Measurements from ENCODE around the gene PTPRM.

PTPRM gene

GRCh38 chr18:7764405-7764804 lies 197.3 kb downstream of the PTPRM start:
- no peak for DNase-seq

DNA sequence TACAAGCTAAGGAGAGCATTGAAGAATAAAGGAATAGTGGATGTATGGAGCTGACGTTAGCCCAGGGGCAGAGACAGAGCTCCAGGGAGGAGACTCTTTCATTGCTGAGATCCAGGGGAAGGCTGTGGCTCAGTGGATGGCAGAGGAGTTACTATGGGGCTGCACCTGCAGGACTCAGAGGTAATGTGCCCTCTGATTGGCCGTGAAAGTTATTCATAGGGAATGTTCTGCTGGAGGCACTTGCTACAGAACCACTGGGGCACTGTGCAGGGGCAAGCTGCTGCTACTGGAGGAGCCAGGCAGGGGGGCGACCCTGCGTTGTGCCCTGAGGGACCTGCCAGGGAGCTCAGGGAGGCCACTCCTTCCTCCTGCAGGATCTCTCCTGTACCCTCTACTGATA lies 199.2 kb downstream of the PTPRM start:
- no peak for DNase-seq

DNA sequence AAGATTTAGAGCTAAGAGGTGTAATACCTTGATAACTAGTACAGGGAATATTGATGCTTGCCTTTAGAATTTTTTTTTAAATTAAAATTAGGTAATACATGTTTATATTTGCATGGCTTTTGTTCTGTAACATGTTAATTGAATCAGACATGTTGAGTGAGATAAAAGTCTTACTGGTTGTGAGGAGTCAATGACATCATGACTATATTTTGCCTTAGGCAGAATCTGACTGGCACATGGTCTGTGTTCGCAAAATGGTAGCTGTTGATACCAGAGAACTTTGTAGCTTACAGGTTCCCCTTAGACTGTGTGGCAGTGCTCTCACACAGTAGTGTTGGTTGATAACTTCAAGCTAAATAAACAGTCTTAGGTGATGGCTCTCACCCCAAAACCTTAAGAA lies 199.7 kb downstream of the PTPRM start:
- DNase-seq = no peak

DNA sequence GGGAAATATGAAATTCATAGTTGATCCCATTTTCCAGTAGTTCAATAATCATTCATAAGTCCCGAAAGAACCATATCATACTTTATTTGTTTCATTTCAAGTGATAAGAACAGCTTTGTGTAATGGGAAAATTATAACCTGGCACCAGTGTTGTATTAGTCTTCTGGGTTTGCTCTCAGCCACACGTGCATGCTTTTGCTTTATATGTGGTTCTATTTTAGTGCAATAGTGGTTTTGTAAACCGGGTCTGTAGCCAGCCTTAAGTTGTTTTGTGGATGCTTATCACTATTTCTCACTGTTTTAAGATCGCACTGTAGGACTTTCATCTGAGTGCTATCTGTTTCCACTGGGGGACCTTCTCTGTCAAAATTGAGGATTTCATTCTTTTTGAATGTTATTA lies 203.8 kb downstream of the PTPRM start:
- DNase-seq = no peak

- no peak for DNase-seq
Observed at GRCh38 chr18:7772510-7772888, 205.4 kb downstream of the PTPRM start.

GRCh38 chr18:7772951-7773350 lies 205.8 kb downstream of the PTPRM start:
- no peak for DNase-seq

DNA sequence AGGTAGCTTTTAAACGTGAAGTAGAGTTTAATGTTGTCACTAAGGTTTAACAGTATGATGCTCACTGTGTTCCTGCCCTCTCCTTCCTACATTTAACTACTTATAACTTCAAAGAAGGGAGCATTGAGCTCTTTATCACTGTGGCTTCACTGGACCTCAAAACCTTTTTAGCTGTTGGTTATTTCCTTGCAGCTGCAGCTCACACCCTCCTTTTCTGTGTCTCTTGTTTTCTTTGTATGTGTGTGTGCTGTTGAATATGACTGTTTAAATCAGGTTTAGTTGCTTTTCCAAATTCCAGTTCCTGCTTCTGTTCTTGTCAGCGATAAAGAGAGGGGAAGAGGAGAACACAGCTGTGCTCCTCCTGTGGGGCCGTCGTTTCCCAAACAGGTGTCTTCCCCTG lies 208.0 kb downstream of the PTPRM start:
- no peak for DNase-seq

DNA sequence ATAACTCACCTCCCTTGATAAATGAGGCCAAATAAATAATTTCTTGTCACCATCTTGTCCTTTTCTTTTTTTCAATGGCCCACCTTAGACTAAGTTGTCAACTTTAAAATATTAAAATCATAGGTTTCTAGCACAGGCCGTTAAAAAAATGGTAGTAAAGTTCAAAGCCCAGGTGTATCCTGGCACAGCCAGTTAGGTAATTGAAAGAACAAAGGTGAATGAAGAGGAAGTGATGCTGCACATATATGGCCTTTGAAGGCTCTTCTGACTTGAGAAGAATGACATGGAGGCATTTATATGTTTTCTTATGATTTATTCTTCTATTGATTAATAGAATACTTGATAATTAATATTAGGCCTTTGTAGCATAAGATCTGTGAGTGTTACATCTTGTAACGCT lies 208.7 kb downstream of the PTPRM start:
- no peak for DNase-seq

GRCh38 chr18:7778181-7778580 lies 211.1 kb downstream of the PTPRM start:
- no peak for DNase-seq

GRCh38 chr18:7779211-7779610 lies 212.1 kb downstream of the PTPRM start:
- DNase-seq = no peak

GRCh38 chr18:7784171-7784570 lies 217.1 kb downstream of the PTPRM start:
- DNase-seq = no peak

- no peak for DNase-seq
Observed at GRCh38 chr18:7786569-7786968, 219.5 kb downstream of the PTPRM start.

DNA sequence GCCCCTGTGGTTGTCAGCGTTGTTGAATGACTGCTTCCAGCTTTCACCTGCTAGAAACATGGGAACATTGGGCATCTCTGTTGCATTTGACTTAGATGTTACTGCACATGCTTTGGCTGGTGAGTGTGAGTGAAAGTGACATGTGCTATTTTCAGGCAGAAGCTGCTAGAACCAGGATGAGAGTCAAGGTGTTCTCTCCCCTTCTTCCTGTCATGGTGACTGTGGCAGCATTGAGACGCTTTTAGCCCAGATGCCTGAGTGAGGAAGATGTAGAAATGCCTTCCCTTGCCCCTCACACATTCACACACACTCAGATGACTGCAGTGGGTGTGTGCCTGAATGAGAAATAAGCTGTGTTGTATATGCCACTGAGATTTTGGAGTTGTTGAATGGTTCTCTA lies 220.2 kb downstream of the PTPRM start:
- no peak for DNase-seq

DNA sequence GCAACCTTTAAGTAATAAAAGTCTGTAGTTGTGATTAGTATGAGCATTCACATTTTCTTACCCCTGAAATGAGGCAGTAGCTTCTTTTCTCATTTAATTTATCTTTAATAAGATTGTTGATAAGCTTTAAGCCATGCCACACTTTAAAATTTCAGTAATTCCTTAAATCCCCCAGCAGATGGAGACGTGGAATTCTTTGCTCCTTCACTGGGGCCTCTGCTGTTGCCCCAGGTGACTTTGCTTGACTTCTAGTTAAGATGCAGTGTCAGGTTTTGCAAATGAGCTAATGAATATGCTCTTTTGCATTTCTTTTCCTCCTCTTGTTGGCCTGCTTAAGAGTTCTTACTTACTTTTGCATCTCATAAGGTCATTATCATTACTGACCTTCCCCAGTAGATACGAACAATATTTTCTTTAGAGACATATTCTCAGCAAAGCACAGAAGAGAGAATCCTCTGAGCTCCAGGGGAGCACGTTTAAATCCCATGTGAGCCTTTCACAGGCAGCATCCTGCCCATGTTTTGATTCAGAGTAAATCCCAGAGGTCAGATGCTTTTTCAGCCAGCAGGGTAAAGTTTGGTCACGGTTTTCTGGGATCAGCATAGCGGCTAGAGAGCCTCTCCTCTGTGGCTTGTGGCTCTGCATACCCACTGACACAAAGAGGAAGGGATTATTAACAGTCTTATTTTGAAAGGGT lies 222.9 kb downstream of the PTPRM start:
- no peak for DNase-seq

DNA sequence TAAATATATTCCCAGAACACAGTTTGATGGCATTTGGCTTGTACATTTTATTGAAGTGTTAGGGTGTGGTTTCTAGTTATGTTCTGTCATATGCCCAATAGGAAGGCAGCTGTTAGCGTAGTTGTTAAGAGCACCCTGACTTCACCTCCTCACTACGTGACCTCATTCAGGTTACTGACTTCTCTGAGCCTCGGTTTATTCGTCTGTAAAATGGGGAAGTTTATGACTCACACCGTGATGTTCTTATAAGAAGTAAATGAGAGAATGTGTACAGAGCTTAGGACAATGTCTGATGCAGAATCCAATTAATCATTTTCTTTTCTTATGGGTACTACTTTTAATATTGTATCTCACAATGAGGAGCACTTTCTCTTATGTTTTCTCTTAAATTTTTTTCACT lies 226.0 kb downstream of the PTPRM start:
- no peak for DNase-seq

DNA sequence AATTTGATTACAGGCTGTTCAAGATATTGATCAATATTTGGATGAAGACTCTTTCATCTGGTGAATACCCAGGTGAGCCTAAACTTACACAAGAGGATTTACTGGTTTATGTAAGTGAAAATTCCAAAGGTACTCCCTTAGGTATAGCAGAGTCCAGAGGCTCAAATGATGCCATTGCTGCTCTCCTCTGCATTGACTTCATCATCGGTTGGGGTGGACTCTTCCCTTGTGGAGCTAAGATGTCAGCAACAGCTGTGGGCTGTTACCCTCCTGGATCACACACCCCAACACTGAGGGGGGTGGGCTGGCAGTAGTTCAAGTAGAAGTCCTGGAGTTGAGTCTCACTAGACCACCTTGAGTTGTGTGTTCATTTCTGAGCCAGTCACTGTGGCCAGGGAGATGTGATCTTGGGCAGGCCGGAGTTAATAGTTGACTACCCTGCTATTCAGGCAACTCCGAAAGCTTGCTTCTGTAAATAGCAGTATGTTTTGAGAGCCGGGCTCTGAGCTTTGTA lies 236.9 kb downstream of the PTPRM start:
- no peak for DNase-seq

- DNase-seq = no peak
Observed at GRCh38 chr18:7805096-7805495, 238.0 kb downstream of the PTPRM start.

DNA sequence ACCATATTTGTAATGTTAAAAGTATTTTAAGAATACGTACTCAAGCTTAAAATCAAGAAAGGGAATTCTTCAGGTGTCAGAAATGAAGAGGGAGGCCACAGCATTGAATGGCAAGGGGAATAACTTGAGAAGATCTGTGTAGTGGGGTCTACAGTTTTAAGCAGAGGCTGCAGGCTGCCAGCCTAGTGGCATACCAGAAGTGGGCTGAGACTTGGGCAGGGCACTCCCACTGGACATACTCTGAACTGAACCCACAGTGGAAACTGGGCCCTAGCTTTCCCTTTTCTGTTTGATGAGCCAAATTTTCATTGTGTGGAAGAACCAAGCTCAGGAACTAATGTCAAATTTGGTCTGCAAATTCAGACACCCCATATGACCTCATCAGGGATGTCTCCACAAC lies 238.8 kb downstream of the PTPRM start:
- no peak for DNase-seq

GRCh38 chr18:7807936-7808453 lies 240.9 kb downstream of the PTPRM start:
- DNase-seq = no peak

- DNase-seq = no peak
Observed at GRCh38 chr18:7808992-7809391, 241.9 kb downstream of the PTPRM start.

GRCh38 chr18:7809455-7809854 lies 242.3 kb downstream of the PTPRM start:
- DNase-seq = no peak

DNA sequence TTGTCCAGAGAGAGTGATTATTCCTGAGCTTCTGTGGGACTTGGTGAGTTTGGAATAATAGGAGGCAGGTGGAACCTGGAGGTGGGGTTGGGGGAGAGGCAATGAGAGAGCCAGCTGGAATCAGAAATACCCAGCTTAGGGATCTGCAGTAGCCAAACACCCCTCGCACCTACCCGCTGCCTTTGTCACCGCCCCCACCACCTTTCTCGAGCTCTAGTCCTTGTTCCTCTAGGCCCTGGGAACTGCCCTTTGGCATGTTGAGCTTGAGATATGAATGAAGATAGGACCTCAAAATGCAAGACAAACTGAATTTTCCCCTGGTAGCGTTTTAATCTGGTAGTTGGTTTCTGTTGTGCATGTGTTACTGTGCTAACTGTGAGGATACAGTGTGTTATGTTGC lies 242.9 kb downstream of the PTPRM start:
- no peak for DNase-seq

GRCh38 chr18:7812431-7813063 lies 245.4 kb downstream of the PTPRM start:
- no peak for DNase-seq

DNA sequence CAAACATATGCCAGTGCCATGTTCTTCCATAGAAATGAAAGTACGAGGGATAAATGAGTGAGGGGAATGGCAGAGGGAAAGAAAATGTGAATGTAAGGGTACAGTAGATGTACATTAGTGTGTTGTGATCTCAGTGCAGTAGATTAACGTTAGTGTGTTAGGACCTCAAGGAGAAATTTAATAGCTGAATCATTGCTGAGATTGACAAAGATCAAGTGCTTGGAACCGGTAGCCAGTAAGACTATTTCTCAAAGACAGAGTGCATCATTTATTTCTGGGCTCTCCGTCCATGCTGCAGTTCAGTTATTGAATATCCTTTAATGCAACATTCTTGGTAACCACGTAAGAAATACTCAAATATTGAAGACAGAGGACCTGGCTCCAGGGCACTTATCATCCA lies 246.0 kb downstream of the PTPRM start:
- no peak for DNase-seq

Measured in stimulated activated CD4-positive, alpha-beta T cell treated with anti-CD3 and anti-CD28 coated beads, Interleukin-1b, Interleukin-23, amount 100 ng/mL, for 48 hours (primary cell).